Gastrocnemius medialis (tissue), 4 donors: ENCODE measurements around the gene RORC.

Experiments
- POLR2A ChIP-seq, 2 donors: fragments of 450-650 bp; IDR thresholded peaks; one replicate each; pipeline ENCODE4 v1.6.1; 2017; ENCODE audit warnings: antibody characterized with exemption in 2 of 2, mild to moderate bottlenecking in 2 of 2, moderate library complexity in 2 of 2
- TF ChIP-seq, protein P1 (sequence below), 5 experiments: fragments of 450-650 bp in 3 of 5; fragments of 200-600 bp in 2 of 5; sonication (generic) in 2 of 5; IDR thresholded peaks in 4 of 5; conservative IDR thresholded peaks in 1 of 5; 1 replicate in 4 of 5; 2 replicates in 1 of 5; pipeline ENCODE4 v1.5.1; 2016 to 2019; ENCODE audit warnings: antibody characterized with exemption in 5 of 5, mild to moderate bottlenecking in 3 of 5, moderate library complexity in 3 of 5

- TF ChIP-seq, protein P1, sequence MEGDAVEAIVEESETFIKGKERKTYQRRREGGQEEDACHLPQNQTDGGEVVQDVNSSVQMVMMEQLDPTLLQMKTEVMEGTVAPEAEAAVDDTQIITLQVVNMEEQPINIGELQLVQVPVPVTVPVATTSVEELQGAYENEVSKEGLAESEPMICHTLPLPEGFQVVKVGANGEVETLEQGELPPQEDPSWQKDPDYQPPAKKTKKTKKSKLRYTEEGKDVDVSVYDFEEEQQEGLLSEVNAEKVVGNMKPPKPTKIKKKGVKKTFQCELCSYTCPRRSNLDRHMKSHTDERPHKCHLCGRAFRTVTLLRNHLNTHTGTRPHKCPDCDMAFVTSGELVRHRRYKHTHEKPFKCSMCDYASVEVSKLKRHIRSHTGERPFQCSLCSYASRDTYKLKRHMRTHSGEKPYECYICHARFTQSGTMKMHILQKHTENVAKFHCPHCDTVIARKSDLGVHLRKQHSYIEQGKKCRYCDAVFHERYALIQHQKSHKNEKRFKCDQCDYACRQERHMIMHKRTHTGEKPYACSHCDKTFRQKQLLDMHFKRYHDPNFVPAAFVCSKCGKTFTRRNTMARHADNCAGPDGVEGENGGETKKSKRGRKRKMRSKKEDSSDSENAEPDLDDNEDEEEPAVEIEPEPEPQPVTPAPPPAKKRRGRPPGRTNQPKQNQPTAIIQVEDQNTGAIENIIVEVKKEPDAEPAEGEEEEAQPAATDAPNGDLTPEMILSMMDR (IDR thresholded peaks at IDR 0.05 in 4 of 5, conservative IDR thresholded peaks at IDR 0.05 in 1 of 5) = no peak
- no peak for TF ChIP-seq POLR2A (IDR thresholded peaks at IDR 0.05)
Measured at GRCh38 chr1:151800830-151801229, 30.8 kb downstream of the RORC start.
